ENCODE measurements around the gene PBX3. TPM values are rescaled to one million over a fixed set of nuclear protein-coding genes. Genes with fewer than 3 reads are reported as not detected.

PBX3 gene
- polyA plus RNA-seq, 3 donors, result 27.8 to 30.6 (median 29.9) TPM

Other genes starting within 250 kb of the PBX3 start
- 10 to 100 TPM; 65.3 to 77.1 (median 71.6) TPM for gene MAPKAP1, start 40.2 kb upstream of the PBX3 start, polyA plus RNA-seq (ENCODE audit: insufficient read length in 3 of 3)

All from renal cortex interstitium (tissue), 3 donors.